Loucy (cell line): ENCODE measurements around the gene PNMA1.

Experiments
- H2AFZ ChIP-seq: fragments of 200-600 bp; sonication (generic); 2 replicates; pipeline ENCODE4 v1.6.0; 2016; ENCODE audit warnings: antibody characterized with exemption, mild to moderate bottlenecking, low read length, moderate library complexity
- H3F3A ChIP-seq: fragments of 200-600 bp; 2 replicates; pipeline ENCODE4 v1.6.0; 2016; ENCODE audit warnings: antibody characterized with exemption, low read depth, mild to moderate bottlenecking
- H3K27me3 ChIP-seq: fragments of 200-600 bp; sonication (generic); 2 replicates; pipeline ENCODE4 v1.6.1; 2014; ENCODE audit warnings: low read length, mild to moderate bottlenecking; ENCODE audit not compliant: insufficient read depth, poor library complexity, severe bottlenecking
- H3K36me3 ChIP-seq: fragments of 200-600 bp; sonication (generic); 2 replicates; pipeline ENCODE4 v1.6.1; 2016; ENCODE audit warnings: low read length; ENCODE audit not compliant: insufficient read depth
- H3K4me1 ChIP-seq: fragments of 200-600 bp; sonication (generic); 2 replicates; pipeline ENCODE4 v1.5.1; 2014; ENCODE audit warnings: low read length, mild to moderate bottlenecking; ENCODE audit not compliant: insufficient read depth, poor library complexity, severe bottlenecking
- H3K4me2 ChIP-seq: fragments of 200-600 bp; sonication (generic); 2 replicates; pipeline ENCODE4 v1.6.0; 2014; ENCODE audit warnings: antibody characterized with exemption, low read length, low read depth, mild to moderate bottlenecking; ENCODE audit not compliant: poor library complexity, severe bottlenecking
- H3K4me3 ChIP-seq: fragments of 200-600 bp; sonication (generic); 2 replicates; pipeline ENCODE4 v1.5.1; 2014; ENCODE audit warnings: low read length, mild to moderate bottlenecking, mixed read lengths; ENCODE audit not compliant: poor library complexity, severe bottlenecking
- H3K79me2 ChIP-seq: fragments of 200-600 bp; sonication (generic); 2 replicates; pipeline ENCODE4 v1.6.1; 2014; ENCODE audit warnings: low read length; ENCODE audit not compliant: insufficient read depth
- H3K9ac ChIP-seq: fragments of 200-600 bp; sonication (generic); 2 replicates; pipeline ENCODE4 v1.6.0; 2014; ENCODE audit warnings: mild to moderate bottlenecking, low read depth, low read length, moderate library complexity; ENCODE audit not compliant: poor library complexity, severe bottlenecking
- H3K9me2 ChIP-seq: fragments of 200-600 bp; sonication (generic); replicated peaks from 2 replicates; pipeline ENCODE4 v1.6.1; 2016; ENCODE audit warnings: low read depth, low read length, mixed read lengths
- H3K9me3 ChIP-seq: fragments of 200-600 bp; sonication (generic); 2 replicates; pipeline ENCODE4 v1.6.1; 2014; ENCODE audit warnings: mild to moderate bottlenecking, antibody characterized with exemption, low read length, low read depth; ENCODE audit not compliant: insufficient read depth
- H4K20me1 ChIP-seq: fragments of 200-600 bp; sonication (generic); 2 replicates; pipeline ENCODE4 v1.6.0; 2014; ENCODE audit warnings: antibody characterized with exemption, low read length, mild to moderate bottlenecking; ENCODE audit not compliant: insufficient read depth, poor library complexity, severe bottlenecking
- EZH2phosphoT487 ChIP-seq: fragments of 200-600 bp; IDR thresholded peaks from 2 replicates; pipeline ENCODE4 v1.6.1; 2018; ENCODE audit warnings: antibody characterized with exemption, mild to moderate bottlenecking, moderate library complexity, borderline replicate concordance
- TF ChIP-seq, protein P1 (sequence below): fragments of 200-600 bp; sonication (generic); conservative IDR thresholded peaks from 2 replicates; pipeline ENCODE4 v1.5.1; 2014; ENCODE audit warnings: mild to moderate bottlenecking, antibody characterized with exemption, low read length

PNMA1 gene

DNA sequence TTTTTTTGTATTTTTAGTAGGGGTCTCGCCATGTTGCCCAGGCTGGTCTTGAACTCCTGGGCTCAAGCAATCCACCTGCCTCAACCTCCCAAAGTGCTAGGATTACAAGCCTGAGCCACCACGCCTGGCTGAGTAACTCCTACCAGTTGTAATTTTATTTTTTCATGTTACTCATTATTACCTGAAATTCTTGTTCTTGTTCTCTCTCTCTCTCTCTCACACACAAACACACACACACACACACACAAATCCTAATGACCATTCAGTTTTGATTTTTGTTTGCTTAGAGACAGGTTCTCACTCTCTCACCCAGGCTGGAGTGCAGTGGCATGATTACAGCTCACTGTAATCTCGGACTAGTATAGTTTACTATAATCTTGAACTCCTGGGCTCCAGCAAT lies 39.2 kb downstream of the PNMA1 start:
- no peaks in the 10 kb centered on the region for H4K20me1 ChIP-seq
- no peaks in the 10 kb centered on the region for H3K36me3 ChIP-seq
- no peaks in the 10 kb centered on the region for H3K27me3 ChIP-seq
- H3F3A ChIP-seq: no peaks in the 10 kb centered on the region
- H3K4me2 ChIP-seq: no peak overlapping the region
- H2AFZ ChIP-seq: no peak overlapping the region
- no peaks in the 10 kb centered on the region for H3K9me2 ChIP-seq
- no peaks in the 10 kb centered on the region for H3K4me1 ChIP-seq
- no peaks in the 10 kb centered on the region for H3K9me3 ChIP-seq
- no peak for TF ChIP-seq EZH2phosphoT487
- TF ChIP-seq, protein P1, sequence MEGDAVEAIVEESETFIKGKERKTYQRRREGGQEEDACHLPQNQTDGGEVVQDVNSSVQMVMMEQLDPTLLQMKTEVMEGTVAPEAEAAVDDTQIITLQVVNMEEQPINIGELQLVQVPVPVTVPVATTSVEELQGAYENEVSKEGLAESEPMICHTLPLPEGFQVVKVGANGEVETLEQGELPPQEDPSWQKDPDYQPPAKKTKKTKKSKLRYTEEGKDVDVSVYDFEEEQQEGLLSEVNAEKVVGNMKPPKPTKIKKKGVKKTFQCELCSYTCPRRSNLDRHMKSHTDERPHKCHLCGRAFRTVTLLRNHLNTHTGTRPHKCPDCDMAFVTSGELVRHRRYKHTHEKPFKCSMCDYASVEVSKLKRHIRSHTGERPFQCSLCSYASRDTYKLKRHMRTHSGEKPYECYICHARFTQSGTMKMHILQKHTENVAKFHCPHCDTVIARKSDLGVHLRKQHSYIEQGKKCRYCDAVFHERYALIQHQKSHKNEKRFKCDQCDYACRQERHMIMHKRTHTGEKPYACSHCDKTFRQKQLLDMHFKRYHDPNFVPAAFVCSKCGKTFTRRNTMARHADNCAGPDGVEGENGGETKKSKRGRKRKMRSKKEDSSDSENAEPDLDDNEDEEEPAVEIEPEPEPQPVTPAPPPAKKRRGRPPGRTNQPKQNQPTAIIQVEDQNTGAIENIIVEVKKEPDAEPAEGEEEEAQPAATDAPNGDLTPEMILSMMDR: no peak
- H3K4me3 ChIP-seq: no peak overlapping the region
- H3K79me2 ChIP-seq: no peaks in the 10 kb centered on the region
- H3K9ac ChIP-seq: no peak overlapping the region

DNA sequence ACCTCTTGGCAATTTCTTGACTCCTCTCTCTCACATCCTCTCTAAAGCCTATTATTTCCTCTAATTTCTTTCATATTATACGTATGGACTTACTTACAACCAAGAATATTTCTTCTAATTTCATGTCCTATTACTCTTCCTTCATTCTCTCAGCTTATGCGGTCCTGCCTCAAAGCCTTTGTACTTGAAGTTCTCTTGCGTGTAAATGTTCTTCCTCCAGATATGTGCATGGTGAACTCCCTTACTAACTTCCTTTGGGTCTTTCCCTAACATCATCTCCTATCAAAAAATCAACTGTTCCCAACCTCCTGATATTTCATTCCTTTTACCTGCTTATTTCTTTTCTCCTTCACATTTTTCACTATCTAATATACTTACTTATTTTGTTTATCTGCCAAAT lies 46.3 kb downstream of the PNMA1 start:
- Histone ChIP-seq H2AFZ (no peak overlapping the region), H3K36me3 (no peaks in the 10 kb centered on the region), H3K9me3 (no peaks in the 10 kb centered on the region), H3K79me2 (no peaks in the 10 kb centered on the region), H3K4me2 (no peak overlapping the region), H3K4me3 (no peak overlapping the region), H3K4me1 (no peaks in the 10 kb centered on the region), H3K9ac (no peak overlapping the region), H3K27me3 (no peaks in the 10 kb centered on the region), H3F3A (no peaks in the 10 kb centered on the region), H4K20me1 (no peaks in the 10 kb centered on the region), H3K9me2 (no peaks in the 10 kb centered on the region)
- no peak for TF ChIP-seq EZH2phosphoT487
- TF ChIP-seq, protein P1: no peak

DNA sequence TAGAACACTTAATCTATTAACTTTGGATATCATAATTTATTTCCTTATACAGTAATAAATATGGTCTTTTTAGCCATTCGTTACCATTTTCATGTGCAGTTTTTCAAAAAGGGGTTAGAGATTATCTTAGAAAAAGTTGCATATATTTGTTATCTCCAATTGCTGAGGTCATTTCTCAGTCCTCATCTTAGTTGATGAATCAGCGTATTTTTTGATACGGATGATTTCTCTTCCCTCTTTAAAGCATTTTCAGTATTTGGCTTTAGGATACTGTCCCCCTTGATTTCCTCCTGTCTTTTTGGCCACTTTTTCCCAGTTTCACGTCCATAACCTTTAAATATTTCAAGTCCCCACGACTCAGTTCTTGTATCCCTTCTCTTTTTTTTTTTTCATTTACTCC lies 47.6 kb downstream of the PNMA1 start:
- no peak overlapping the region for H2AFZ ChIP-seq
- H3K4me2 ChIP-seq: no peak overlapping the region
- H3K36me3 ChIP-seq: no peaks in the 10 kb centered on the region
- no peaks in the 10 kb centered on the region for H3K79me2 ChIP-seq
- H3K9me3 ChIP-seq: no peaks in the 10 kb centered on the region
- H3K27me3 ChIP-seq: no peaks in the 10 kb centered on the region
- H3K9ac ChIP-seq: no peak overlapping the region
- TF ChIP-seq EZH2phosphoT487: no peak
- TF ChIP-seq, protein P1: no peak
- H3K4me3 ChIP-seq: no peak overlapping the region
- H3K9me2 ChIP-seq: no peaks in the 10 kb centered on the region
- H3K4me1 ChIP-seq: no peaks in the 10 kb centered on the region
- no peaks in the 10 kb centered on the region for H3F3A ChIP-seq
- no peaks in the 10 kb centered on the region for H4K20me1 ChIP-seq
